HG03521 (cell line): ENCODE measurements around the gene KRTAP19-2.
"Not testable (repeated sequence)": the region's sequence is repeated elsewhere in the genome, so short reads cannot be mapped to it uniquely, and the experiment has no call there.

Source experiments
- ATAC-seq: cut with Tn5 transposase; IDR thresholded peaks from one replicate; pipeline ENCODE4 v1.9.1; 2021; ENCODE audit warnings: mild to moderate bottlenecking, moderate library complexity; ENCODE audit not compliant: unreplicated experiment

Gene KRTAP19-2, protein sequence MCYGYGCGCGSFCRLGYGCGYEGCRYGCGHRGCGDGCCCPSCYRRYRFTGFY

DNA sequence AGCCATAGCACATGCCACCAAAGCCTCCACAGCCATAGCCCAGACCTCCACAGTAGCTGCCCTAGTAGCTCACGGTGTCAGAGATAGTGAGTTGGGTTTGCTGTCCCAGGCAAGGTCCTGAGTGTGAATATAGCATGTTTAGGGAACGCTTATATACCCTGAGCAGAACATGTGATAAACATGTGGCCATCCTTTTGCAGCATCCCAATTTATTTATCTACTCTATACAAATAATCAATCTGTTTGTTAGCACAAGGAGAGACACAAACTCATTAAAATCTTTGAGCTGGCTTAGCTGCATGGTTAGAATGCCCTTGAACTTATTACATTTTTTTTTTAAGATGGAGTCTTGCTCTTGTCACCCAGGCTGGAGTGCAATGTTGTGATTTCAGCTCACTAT lies at the start of gene KRTAP19-2:
Gene KRTAP19-2, minus strand, starts transcription at position 101 of the 400 bp plus-strand sequence. Its CDS starts 88 bp downstream, at position 13.
- no peak for ATAC-seq

DNA sequence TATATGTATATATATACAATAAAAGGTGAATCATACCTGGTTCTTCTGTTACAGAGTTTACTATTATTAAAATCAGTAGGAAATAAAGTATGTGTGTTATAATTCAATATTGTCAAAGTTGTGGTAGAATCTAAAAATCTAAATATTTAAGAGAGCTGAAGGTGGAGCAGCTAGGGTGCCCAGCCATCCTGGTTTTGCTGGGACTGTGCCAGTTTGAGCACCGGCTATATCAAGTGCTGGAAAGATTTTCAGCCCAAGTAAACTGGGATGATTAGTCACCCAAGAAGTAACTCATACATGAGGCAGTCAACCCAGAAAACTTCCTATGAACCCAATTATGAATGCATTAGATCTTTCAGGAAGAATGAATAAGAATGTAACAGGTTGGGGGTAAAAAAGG lies 31.6 kb upstream of the KRTAP19-2 start:
- ATAC-seq = no peak

DNA sequence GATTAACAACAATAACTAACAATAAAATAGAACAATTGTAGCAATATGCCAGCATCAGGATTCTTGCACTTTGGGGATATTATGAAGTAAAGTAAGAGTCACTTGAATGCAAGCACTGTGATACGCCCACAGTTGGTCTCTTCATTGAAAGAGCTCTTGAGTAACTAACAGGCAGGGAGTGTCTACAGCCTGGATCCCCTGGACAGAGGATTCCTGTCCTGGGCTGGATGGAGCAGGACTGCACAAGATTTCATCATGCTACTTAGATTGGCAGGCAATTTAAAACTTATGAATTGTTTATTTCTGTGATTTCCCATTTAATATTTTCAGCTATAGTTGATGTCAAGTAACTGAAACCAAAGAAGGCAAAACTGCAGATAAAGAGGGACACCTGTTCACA lies 28.4 kb upstream of the KRTAP19-2 start:
- no peak for ATAC-seq

DNA sequence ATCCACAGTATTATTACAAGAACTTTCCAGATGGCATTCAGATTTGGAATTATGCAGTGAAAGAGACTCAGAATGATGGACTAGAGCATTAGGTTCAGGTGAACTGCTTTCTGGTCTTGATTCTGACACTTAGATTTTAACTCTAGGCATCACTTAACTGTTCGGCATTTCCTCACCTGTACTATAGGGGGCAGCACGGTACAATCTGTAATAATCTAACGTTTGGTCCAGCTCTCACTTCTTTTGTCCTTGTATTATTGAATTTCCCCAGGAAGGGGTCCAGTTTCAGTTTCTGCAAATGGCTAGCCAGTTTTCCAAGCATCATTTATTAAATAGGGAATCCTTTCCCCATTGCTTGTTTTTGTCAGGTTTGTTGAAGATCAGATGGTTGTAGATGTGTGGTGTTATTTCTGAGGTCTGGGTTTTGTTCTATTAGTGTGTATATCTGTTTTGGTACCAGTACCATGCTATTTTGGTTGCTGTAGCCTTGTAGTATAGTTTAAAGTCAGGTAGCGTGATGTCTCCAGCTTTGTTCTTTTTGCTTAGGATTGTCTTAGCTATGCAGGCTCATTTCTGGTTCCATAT lies 18.5 kb upstream of the KRTAP19-2 start:
- not testable (repeated sequence) for ATAC-seq

DNA sequence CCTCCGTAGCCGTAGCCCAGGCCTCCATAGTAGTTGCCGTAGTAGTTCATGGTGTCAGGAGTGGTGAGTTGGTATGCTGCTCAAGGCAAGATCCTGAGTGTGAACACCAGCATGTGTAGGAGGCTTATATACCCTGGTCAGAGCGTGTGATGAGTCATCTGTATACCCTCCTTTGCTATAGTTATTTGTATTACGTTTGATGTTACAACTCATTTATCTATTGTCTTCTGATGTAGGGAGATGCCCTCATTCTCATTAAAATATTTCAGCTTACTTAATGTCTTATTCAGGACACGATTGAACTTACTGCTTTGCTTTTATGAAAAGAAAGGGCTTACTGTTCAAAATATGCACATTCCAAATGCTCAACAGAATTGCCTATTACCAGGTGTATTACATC lies 14.8 kb upstream of the KRTAP19-2 start, which contains the start of gene KRTAP19-5:
Gene KRTAP19-5, minus strand, starts transcription at position 101 of the 400 bp plus-strand sequence. Its CDS starts 51 bp downstream, at position 50.
- ATAC-seq = no peak

DNA sequence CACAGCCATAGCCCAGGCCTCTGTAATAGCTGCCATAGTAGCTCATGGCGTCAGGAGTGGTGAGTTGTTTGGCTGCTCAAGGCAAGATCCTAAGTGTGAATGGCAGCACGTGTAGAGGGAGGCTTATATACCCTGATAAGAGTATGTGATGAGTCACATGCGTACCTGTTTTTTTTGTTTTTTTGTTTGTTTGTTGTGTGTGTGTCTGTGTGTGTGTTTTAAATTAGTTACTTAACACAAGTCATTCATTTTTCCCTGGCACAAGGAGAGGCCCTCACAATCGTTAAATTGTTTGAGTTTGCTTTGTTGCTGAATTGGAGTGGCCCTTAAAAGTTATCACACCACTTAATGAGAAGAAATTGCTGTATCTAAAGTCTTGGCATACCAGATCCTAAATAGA lies 9.8 kb upstream of the KRTAP19-2 start, which contains the start of gene KRTAP19-4:
Gene KRTAP19-4, minus strand, starts transcription at position 101 of the 400 bp plus-strand sequence. Its CDS starts 55 bp downstream, at position 46.
- ATAC-seq = no peak

DNA sequence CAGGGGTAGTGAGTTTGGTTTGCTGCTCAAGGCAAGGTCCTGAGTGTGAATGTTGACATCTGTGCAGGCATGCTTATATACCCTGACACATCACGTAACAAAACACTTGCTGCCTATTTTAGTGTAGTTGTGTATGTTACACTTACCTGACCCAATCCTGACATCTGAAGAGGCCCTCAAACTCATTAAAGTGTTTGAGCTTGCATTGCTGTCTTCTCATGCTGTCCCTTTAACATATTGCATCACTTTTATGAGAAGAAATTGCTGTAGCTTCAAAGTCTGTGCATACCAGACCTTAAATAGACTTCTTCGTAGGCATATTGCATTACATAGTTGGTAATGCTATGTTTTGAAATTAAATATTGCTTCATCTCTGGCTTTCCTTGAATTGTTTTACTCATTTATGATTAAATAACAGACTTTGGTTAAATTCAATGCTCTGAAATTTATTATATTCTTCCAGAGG lies 4.8 kb upstream of the KRTAP19-2 start, which contains the start of gene KRTAP19-3:
Gene KRTAP19-3, minus strand, starts transcription at position 51 of the 466 bp plus-strand sequence. CDS start 56 bp downstream, outside the sequence.
- ATAC-seq = no peak

DNA sequence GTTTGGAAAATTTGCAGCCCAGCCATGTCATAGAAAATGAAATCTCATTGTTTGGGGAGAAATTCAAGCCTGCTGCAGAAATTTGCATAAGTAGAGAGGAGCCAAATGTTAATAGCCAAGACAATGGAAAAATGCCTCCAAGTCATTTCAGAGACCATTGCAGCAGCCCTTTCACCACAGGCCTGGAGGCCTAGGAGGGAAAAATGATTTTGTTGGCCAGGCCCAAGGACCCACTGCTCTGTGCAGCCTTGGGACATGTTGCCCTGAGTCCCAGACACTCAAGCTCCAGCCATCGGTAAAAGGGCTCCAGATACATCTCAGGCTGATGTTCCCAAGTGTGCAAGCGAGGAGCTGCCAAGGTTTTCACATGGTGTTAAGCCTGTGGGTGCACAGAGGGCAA lies 1.1 kb downstream of the KRTAP19-2 start:
- ATAC-seq = no peak

DNA sequence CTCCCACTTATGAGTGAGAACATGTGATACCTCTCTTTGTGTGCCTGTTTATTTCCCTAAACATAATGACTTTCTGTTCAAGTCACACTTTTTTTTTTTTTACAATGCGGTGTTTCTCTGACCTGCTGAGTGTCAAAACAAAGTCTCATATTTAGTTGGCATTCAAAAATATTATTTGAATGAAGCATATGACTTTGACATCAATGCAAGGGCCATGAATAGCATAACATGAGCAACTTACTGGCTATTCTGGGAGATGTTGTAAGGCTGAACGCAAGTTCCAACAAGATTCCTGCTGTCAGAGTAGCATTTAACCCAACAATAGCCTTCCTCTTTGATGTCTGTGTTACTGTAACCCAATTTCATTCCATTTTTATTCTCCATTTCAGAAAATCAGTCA lies 5.1 kb downstream of the KRTAP19-2 start:
- ATAC-seq = no peak

DNA sequence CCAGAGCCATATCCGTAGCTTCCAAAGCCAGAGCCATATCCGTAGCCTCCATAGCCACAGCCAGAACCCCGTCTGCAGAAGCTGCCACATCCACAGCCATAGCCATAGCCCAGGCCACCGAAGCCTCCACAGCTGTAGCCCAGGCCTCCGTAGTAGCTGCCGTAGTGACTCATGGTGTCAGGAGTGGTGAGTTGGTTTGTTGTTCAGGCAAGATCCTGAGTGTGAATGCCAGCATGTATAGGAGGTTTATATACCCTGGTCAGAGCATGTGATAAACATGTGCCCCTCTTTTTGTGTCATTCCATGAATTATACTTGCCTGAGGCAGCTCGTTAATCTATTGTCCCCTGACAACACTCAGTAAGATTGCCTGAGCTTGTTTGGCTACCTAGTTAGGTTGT lies 7.1 kb downstream of the KRTAP19-2 start, which contains the start of gene KRTAP19-1:
Gene KRTAP19-1, minus strand, starts transcription at position 223 of the 400 bp plus-strand sequence. Its CDS starts 50 bp downstream, at position 173.
- no peak for ATAC-seq

DNA sequence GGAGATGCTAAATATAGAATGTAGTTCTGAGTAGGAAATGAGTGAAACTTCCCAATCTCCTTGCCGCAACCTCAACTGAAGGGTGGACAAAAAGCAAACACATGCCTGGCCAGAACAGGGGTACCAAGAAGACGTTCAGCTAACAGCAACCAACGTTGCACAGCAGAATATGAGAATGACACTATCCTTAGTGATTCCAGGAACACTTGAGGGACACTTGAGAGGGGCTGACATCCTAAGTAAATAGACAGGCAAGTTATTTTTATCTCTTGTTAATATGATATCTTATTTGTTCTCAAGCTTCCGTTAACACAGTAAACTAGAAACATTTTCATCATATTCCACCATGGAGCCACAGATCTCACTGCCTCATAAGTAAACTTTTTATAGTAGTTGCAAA lies 8.0 kb downstream of the KRTAP19-2 start:
- ATAC-seq = no peak

DNA sequence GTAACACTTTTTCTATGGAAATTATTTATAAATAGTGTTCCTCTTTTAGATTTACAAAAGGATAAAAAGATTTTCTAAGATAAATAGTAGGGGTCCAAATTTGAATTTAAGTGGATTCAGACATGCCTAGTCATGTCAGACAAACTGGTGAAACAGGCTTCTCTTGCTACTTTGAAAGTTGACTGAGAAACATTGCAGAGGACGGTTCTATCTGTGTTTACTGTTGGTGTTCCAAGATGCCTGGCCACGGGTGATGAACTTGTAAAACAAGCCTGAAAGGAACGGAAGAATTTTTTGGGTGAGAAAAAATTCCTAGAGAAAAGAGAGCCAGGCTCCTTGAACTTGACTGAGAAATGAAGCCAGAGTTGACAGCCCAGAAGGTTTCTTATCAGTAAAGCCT lies 9.2 kb downstream of the KRTAP19-2 start:
- ATAC-seq = no peak

DNA sequence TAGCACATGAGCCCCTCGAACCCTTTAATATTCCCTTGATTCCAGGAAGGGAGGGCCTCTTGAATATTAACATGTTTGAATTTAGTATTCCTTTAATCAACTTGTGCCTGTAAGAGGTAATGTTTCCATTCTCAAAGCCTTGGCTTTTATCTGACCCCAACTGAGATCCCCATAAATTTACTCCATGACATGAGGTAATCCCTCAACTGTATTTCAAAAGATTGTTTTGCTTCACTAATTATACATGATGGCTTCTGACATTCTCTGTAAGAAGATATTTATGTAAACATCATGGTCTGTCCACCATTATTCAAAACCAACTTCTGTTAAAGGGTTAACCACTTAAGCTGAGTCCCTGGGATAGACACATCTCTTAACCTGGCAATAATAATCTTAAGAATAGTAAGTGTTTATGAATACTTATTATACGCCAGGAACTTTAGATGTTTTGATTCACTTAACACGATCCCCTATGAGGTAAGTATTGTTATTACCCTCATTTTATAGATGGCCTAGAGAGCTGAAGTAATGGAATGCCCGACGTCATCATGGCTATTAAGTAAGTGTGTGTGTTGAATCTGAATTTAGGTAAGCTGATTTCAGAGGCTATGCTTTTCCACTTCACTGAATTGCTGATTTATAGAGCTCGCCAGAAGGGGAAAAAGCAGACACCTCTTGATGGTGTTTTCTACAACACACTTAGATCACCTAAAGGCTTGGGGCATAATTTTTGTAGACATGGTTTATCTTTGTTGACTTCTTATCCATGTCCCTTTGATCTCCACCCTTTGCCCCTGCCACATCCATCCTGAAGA lies 18.1 kb downstream of the KRTAP19-2 start:
- ATAC-seq = no peak

DNA sequence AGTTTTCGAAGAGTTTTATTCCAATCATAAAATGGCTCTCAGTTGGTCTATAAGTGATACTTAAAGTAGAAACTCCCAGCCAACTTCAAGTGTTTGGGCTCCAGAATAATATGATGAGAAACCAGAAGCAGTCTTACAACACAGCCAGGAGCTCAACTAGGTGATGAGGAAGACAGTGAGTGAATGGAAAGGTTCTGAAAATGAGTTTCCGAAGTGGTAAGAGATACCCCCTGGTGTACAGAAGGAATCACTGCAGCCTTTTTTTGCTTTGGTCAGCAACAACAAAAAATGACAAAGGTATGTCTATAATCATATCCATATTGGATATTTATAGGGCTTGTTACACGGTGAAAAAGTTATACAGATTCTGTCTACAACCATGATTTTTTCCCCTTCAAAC lies 23.5 kb downstream of the KRTAP19-2 start:
- no peak for ATAC-seq

DNA sequence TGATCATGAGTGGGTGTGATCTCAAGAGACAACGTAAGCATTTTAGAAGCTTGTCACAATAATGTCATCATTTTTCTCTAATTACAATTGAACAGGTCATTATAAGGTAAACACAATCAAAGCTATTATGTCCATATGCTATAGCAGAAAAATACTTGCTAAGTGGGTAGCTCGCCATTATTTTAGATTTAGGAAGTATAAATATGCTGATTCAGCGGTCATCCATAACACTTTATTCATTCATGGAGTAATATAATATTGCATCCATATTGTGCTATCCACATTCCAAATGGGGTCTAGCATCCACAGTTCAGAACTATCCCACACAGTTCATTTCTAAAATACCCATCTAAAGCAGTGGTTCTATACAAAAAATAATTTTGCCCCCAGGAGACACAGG lies 38.7 kb downstream of the KRTAP19-2 start:
- ATAC-seq = no peak

DNA sequence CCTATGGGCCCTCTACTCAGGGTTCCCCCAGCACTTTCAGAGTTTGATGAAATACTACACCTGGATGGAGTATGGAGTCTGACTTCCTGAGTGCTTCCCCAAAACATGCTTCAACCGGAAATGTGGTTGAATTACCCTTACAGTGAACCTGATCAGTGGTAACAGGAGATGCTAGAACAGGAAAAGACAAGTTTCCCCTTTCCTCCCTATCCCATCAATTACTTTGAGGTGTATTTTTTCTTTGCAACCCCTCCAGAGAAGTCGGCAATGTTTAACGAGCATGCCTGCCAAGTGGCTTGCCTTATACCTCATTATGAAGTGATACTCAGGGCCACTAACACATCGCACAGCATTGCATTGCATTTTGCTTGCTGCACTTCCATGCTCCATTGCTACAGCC lies 40.2 kb downstream of the KRTAP19-2 start:
- no peak for ATAC-seq

DNA sequence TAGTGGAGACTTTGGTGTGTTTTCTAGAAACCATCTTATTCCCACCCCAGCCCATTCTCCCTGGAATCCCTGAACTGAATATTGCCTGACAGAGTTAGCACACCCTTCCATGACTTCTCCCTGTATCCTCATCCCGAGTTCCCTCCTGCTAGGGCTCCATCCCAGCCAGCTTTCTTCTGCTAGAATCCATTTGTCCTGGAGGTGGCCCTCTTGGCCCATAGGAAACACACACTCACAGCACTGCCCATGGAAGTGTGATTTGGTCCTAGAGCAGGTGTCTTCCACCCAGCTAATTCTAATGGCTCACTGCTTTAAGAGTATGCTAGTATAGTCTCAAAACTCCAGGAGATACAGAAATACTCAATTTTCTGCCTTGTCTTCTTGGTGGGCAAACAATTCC lies 43.0 kb downstream of the KRTAP19-2 start:
- no peak for ATAC-seq

DNA sequence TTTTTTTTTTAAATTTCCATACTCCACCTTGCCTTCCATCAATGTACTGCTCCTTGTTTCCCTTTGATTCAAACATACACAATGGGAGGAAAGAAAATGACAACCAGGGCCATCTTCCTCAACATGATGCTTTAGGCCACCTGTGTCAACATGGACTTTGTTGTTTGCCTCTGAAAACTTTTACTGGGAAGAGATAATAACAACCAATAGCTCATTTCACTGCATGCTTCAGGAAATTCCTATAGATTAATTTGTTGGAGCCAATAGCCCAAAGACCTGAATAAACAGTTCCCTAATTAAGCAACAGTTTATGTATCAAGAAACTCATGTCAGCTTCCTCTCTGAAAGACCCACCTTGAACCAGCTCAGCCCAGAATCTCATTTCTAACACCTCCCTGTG lies 44.0 kb downstream of the KRTAP19-2 start:
- no peak for ATAC-seq

DNA sequence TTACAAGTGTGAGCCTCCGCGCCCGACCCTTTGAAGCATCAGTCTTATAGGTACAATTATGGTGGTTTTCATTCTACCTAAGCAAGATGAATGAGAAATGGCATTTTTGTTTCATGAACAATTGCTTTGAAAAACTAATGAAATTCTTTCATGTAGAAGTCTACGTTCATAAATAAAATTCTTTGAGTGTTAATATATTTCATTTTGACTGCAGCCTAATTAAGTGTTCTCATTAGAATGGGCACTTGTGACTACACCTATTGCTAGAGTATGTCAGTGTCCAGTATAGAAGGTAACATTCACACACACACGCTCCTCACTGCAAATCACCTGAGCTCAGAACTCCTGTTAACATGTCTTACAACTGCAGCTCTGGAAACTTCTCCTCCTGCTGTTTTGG lies 47.3 kb downstream of the KRTAP19-2 start, which contains the start of gene KRTAP15-1:
Gene KRTAP15-1, plus strand, starts transcription at position 301 of the 400 bp plus-strand sequence. Its CDS starts 53 bp downstream, at position 354.
- ATAC-seq = no peak
